ENCODE measurements around the gene ANKIB1. TPM values are rescaled to one million over a fixed set of nuclear protein-coding genes. Genes with fewer than 3 reads are reported as not detected.

The ANKIB1 gene
- total and polyA plus RNA-seq, 7 donors, result 4.9 to 31.9 (median 23.3) TPM

GRCh38 chr7:92412745-92413144, 167.0 kb downstream of the ANKIB1 start:
- ATAC-seq, result no peak
- Histone ChIP-seq H3K27me3 (ENCODE audit: insufficient read depth in 3 of 3, low read length in 2 of 3) (peaks cover 0 to 10% (median 0%) of the 10 kb centered on the region in 3 donors), H3K27ac (no peak overlapping the region), H3K36me3 (ENCODE audit: insufficient read depth in 1 of 2, low read depth in 1 of 2) (no peaks in the 10 kb centered on the region), H3K4me1 (no peaks in the 10 kb centered on the region), H3K4me3 (no peak overlapping the region), H3K9me3 (no peaks in the 10 kb centered on the region)
- intact Hi-C loops (cut with DNase I), result no loop called here
- 70 to 78% (median 76%) methylated on average over 11 of the region's 11 CpGs for WGBS, 3 donors
- no peak for DNase-seq
- TF ChIP-seq, protein P1, sequence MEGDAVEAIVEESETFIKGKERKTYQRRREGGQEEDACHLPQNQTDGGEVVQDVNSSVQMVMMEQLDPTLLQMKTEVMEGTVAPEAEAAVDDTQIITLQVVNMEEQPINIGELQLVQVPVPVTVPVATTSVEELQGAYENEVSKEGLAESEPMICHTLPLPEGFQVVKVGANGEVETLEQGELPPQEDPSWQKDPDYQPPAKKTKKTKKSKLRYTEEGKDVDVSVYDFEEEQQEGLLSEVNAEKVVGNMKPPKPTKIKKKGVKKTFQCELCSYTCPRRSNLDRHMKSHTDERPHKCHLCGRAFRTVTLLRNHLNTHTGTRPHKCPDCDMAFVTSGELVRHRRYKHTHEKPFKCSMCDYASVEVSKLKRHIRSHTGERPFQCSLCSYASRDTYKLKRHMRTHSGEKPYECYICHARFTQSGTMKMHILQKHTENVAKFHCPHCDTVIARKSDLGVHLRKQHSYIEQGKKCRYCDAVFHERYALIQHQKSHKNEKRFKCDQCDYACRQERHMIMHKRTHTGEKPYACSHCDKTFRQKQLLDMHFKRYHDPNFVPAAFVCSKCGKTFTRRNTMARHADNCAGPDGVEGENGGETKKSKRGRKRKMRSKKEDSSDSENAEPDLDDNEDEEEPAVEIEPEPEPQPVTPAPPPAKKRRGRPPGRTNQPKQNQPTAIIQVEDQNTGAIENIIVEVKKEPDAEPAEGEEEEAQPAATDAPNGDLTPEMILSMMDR (IDR thresholded peaks at IDR 0.05), result no peak

GRCh38 chr7:92413550-92413949, 167.8 kb downstream of the ANKIB1 start:
- TF ChIP-seq, protein P1 (IDR thresholded peaks at IDR 0.05), result no peak
- H3K9me3 ChIP-seq, result no peaks in the 10 kb centered on the region
- no peaks in the 10 kb centered on the region for H3K36me3 ChIP-seq (ENCODE audit: insufficient read depth in 1 of 2, low read depth in 1 of 2)
- H3K27me3 ChIP-seq (ENCODE audit: insufficient read depth in 3 of 3, low read length in 2 of 3), result peaks cover 0 to 10% (median 0%) of the 10 kb centered on the region in 3 donors
- WGBS, 3 donors, result 49 to 57% (median 54%) methylated on average over 5 of the region's 5 CpGs
- no peaks in the 10 kb centered on the region for H3K4me1 ChIP-seq
- ATAC-seq (no peak), DNase-seq (no peak)
- H3K27ac ChIP-seq, result no peak overlapping the region
- intact Hi-C loops (cut with DNase I), result no loop called here
- H3K4me3 ChIP-seq, result no peak overlapping the region

DNA sequence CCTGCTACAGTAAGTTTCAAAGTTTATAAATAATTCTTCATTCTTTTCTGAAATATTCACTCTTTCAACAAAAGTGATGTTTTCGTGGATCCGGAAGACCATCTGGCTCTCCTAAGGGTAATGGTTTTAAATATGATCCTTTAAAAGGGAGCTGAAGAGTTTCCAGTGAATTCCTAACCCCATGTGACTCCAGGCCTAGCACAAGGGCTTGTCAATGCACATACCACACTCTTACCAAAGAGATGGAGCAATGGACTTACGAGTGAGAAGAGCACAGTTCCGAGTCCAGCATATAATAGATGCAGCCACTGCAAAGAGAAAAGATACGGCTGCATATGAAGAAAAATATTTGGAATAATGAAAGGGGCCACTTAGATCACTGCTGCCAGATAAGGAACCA, 169.5 kb downstream of the ANKIB1 start:
- intact Hi-C loops (cut with DNase I), result no loop called here
- no peaks in the 10 kb centered on the region for H3K4me1 ChIP-seq

DNA sequence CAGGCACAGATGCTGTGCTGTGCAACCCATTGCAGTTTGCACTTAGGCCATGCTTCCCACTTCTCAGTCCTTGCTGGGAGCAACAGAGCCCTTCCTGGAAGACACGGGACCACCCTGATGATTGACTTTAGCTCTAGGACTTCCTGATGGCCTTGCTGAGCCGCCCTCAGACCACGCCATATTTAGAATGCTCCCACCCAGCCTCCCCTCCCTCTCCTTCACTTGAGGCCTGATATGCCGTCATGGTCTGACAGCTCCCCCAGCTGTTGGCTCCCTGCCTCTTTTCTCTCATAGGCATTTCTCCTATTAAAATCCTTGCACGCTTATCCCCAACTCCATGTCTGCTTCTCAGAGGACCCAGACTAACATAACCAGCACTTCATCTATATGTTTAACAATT, 172.1 kb downstream of the ANKIB1 start:
- WGBS, 3 donors, result 62 to 66% (median 64%) methylated on average over 5 of the region's 5 CpGs
- no peak overlapping the region for H3K27ac ChIP-seq
- intact Hi-C loops (cut with DNase I), result no loop called here
- H3K27me3 ChIP-seq (ENCODE audit: insufficient read depth in 3 of 3, low read length in 2 of 3), result peaks cover 0 to 6% (median 0%) of the 10 kb centered on the region in 3 donors
- H3K36me3 ChIP-seq (ENCODE audit: insufficient read depth in 1 of 2, low read depth in 1 of 2), result no peaks in the 10 kb centered on the region
- no peak overlapping the region for H3K4me3 ChIP-seq
- no peaks in the 10 kb centered on the region for H3K4me1 ChIP-seq
- TF ChIP-seq, protein P1 (IDR thresholded peaks at IDR 0.05), result no peak
- no peak for DNase-seq
- no peak for ATAC-seq
- H3K9me3 ChIP-seq, result no peaks in the 10 kb centered on the region

More for the DNA sequence above, 169.5 kb downstream of the ANKIB1 start:
- no peak for DNase-seq
- peaks cover 0 to 10% (median 0%) of the 10 kb centered on the region in 3 donors for H3K27me3 ChIP-seq (ENCODE audit: insufficient read depth in 3 of 3, low read length in 2 of 3)
- no peaks in the 10 kb centered on the region for H3K9me3 ChIP-seq
- no peak overlapping the region for H3K27ac ChIP-seq
- no peak for ATAC-seq
- TF ChIP-seq, protein P1 (IDR thresholded peaks at IDR 0.05), result no peak
- no peaks in the 10 kb centered on the region for H3K36me3 ChIP-seq (ENCODE audit: insufficient read depth in 1 of 2, low read depth in 1 of 2)
- H3K4me3 ChIP-seq, result no peak overlapping the region
- WGBS, 3 donors, result 71 to 74% (median 74%) methylated on average over 5 of the region's 5 CpGs
